Pancreas (tissue), 10 donors: ENCODE data around the gene GPSM1. TPM values are rescaled to one million over a fixed set of nuclear protein-coding genes. Genes with fewer than 3 reads are reported as not detected.

Experiments
- ATAC-seq, 4 donors: fragments of 200-7000 bp; cut with Tn5 transposase; one replicate each; pipeline versions ENCODE4 v1.8.0 to v1.9.1; 2020; ENCODE audit warnings: mild to moderate bottlenecking in 4 of 4, moderate library complexity in 4 of 4
- DNase-seq, 6 donors: peaks; one replicate each; pipeline ENCODE4 v3.0.0-alpha.2; 2020
- FAIRE-seq: peaks from 2 replicates; lab custom pipeline; 2012; peaks lifted over from hg19 to GRCh38; lab: Jason Lieb, UNC
- H3K27ac ChIP-seq, 4 donors: fragments of 200-600 bp; sonication (generic); 1 replicate in 3 of 4; 2 replicates in 1 of 4; pipeline versions ENCODE4 v1.5.0 to v1.8.0; 2020
- H3K27me3 ChIP-seq, 4 donors: fragments of 200-600 bp; one replicate each; pipeline ENCODE4 v1.8.0; 2021
- H3K36me3 ChIP-seq, 3 donors: fragments of 200-600 bp; sonication (generic) in 1 of 3; one replicate each; pipeline versions ENCODE4 v1.5.0 to v1.8.0; 2020 to 2021
- H3K4me1 ChIP-seq, 3 donors: fragments of 200-600 bp; one replicate each; pipeline ENCODE4 v1.8.0; 2021
- H3K4me3 ChIP-seq, 4 donors: fragments of 200-600 bp; sonication (generic) in 2 of 4; one replicate each; pipeline versions ENCODE4 v1.5.0 to v1.8.0; 2020 to 2021
- H3K9me3 ChIP-seq, 4 donors: fragments of 200-600 bp; one replicate each; pipeline ENCODE4 v1.8.0; 2021
- WGBS, 2 donors: extraction: QIAGEN DNeasy Blood & Tissue Kit; methylation state at CpG; one replicate each; pipeline ENCODE4 v1.1.7; 2013; 5-methylcytosine and 5-hydroxymethylcytosine counted together
- intact Hi-C, 3 donors: fragments of 100-400 bp; cut with DNase I; formaldehyde crosslinking; loops; one replicate each; pipeline versions ENCODE4 v1.11.1 to v1.14.2; 2022
- polyA plus RNA-seq, 2 donors: library from polyadenylated mRNA; stranded (reverse); fragments of 200-250 nt; gene quantifications; one replicate each; pipeline ENCODE4 v1.2.3, GENCODE V29; 2013
- total RNA-seq, 6 donors: library from RNA; stranded (reverse); fragmentation: NEBNext Ultra II Directional in 4 of 6; extraction: Animal tissue kit (Norgen Biotek cat#: 25700) in 4 of 6; gene quantifications; one replicate each; pipeline versions ENCODE4 v1.2.1 to v1.2.4, GENCODE V29; 2021 to 2023
- TF ChIP-seq, protein P1 (sequence below), 4 donors: fragments of 200-600 bp; sonication (generic) in 3 of 4; IDR thresholded peaks; one replicate each; pipeline versions ENCODE4 v1.5.0 to v1.8.0; 2021; ENCODE audit warnings: antibody characterized with exemption in 4 of 4
- donor health status: healthy with polysubstance abuse.
- donor health status: DM: no; HTN: no; CAD: no; lungs with moderate emphysema.
- donor health status: DM: no; HTN: no; CAD: no.
- donor health status: control.
- donor health status: control.
- donor health status: Bipolar disorder and iron deficiency.
- donor health status: DM: yes; HTN: yes; CAD: no.
- donor health status: DM: no; HTN: no; CAD: no.
- donor health status: DM: no; HTN: no; CAD: no.
- donor health status: DM: yes; HTN: yes; CAD: no.

Gene GPSM1
- total and polyA plus RNA-seq, 8 donors, result 6.8 to 54.4 (median 12.6) TPM

DNA sequence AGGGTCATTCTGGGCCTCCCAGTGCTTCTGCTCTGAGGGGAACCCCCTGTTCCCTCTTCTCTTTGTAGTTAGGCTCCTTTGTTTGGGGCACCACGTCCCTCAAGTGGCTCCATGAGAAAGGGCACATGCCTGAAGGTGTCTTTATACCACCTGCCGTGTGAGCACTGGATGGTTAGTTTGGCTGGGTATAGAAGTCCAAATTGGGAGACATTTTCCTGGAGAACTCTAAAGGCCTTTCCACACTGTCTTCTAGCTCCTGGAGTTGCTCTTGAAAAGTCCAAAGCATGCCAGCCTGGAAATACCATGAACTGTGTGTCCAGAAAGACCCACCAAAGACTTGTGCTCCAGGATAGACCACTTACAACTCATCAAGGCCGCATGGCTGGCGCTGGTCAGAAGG lies 12.4 kb upstream of the GPSM1 start:
- H3K36me3 ChIP-seq, result no peaks in the 10 kb centered on the region
- intact Hi-C loops, result loop anchor here in 1 of 3 donors (10.0 kb wide), 1 partner anchor 320 kb away; no protein-coding TSS in a partner anchor
- no peak for ATAC-seq
- TF ChIP-seq, protein P1, sequence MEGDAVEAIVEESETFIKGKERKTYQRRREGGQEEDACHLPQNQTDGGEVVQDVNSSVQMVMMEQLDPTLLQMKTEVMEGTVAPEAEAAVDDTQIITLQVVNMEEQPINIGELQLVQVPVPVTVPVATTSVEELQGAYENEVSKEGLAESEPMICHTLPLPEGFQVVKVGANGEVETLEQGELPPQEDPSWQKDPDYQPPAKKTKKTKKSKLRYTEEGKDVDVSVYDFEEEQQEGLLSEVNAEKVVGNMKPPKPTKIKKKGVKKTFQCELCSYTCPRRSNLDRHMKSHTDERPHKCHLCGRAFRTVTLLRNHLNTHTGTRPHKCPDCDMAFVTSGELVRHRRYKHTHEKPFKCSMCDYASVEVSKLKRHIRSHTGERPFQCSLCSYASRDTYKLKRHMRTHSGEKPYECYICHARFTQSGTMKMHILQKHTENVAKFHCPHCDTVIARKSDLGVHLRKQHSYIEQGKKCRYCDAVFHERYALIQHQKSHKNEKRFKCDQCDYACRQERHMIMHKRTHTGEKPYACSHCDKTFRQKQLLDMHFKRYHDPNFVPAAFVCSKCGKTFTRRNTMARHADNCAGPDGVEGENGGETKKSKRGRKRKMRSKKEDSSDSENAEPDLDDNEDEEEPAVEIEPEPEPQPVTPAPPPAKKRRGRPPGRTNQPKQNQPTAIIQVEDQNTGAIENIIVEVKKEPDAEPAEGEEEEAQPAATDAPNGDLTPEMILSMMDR (IDR thresholded peaks at IDR 0.05), result no peak
- 82% methylated on average over 4 of the region's 4 CpGs for WGBS, 2 donors
- no peak for DNase-seq
- no peaks in the 10 kb centered on the region for H3K4me1 ChIP-seq
- H3K27ac ChIP-seq, result no peak overlapping the region
- FAIRE-seq, result no peak
- H3K27me3 ChIP-seq, result no peaks in the 10 kb centered on the region
- H3K9me3 ChIP-seq, result no peaks in the 10 kb centered on the region
- no peak overlapping the region for H3K4me3 ChIP-seq

- TF ChIP-seq, protein P1 (IDR thresholded peaks at IDR 0.05), result no peak
- H3K36me3 ChIP-seq, result no peaks in the 10 kb centered on the region
- ATAC-seq (no peak), FAIRE-seq (no peak), DNase-seq (peak in 2 of 6 donors; percentile 11 to 43)
- no peaks in the 10 kb centered on the region for H3K9me3 ChIP-seq
- H3K4me1 ChIP-seq, result no peaks in the 10 kb centered on the region
- H3K4me3 ChIP-seq, result no peak overlapping the region
- no peaks in the 10 kb centered on the region for H3K27me3 ChIP-seq
- intact Hi-C loops, result loop anchor here in 1 of 3 donors (10.0 kb wide), 1 partner anchor 318 kb away; no protein-coding TSS in a partner anchor
- WGBS, 2 donors, result 84 to 90% methylated on average over 23 of the region's 23 CpGs
- H3K27ac ChIP-seq, result no peak overlapping the region
Measured at GRCh38 chr9:136316271-136316751, 11.0 kb upstream of the GPSM1 start.

- ATAC-seq, result no peak
- DNase-seq, result peak in 2 of 6 donors; percentile 12 to 39
- WGBS, 2 donors, result 82 to 88% methylated on average over 13 of the region's 13 CpGs
Measured at GRCh38 chr9:136316896-136317676, 10.3 kb upstream of the GPSM1 start.

GRCh38 chr9:136317695-136318094 lies 9.6 kb upstream of the GPSM1 start:
- FAIRE-seq, result no peak
- Histone ChIP-seq H3K9me3 (no peaks in the 10 kb centered on the region), H3K27me3 (no peaks in the 10 kb centered on the region), H3K4me1 (no peaks in the 10 kb centered on the region), H3K27ac (no peak overlapping the region), H3K4me3 (no peak overlapping the region), H3K36me3 (no peaks in the 10 kb centered on the region)
- 74 to 80% methylated on average over 16 of the region's 16 CpGs for WGBS, 2 donors
- DNase-seq, result peak in 2 of 6 donors; percentile 26 to 51
- intact Hi-C loops, result loop anchor here in 1 of 3 donors (10.0 kb wide), 1 partner anchor 317 kb away; no protein-coding TSS in a partner anchor
- TF ChIP-seq, protein P1 (IDR thresholded peaks at IDR 0.05), result no peak
- ATAC-seq, result no peak

More at GRCh38 chr9:136316896-136317676, 10.3 kb upstream of the GPSM1 start:
- no peak for FAIRE-seq
- Histone ChIP-seq H3K4me1 (no peaks in the 10 kb centered on the region), H3K27ac (no peak overlapping the region), H3K27me3 (no peaks in the 10 kb centered on the region), H3K9me3 (no peaks in the 10 kb centered on the region), H3K4me3 (no peak overlapping the region), H3K36me3 (no peaks in the 10 kb centered on the region)
- TF ChIP-seq, protein P1 (IDR thresholded peaks at IDR 0.05), result no peak
- intact Hi-C loops, result loop anchor here in 1 of 3 donors (10.0 kb wide), 1 partner anchor 318 kb away; no protein-coding TSS in a partner anchor
